Hepatocyte (in vitro differentiated cells): ENCODE data around the gene THAP3. TPM values are rescaled to one million over a fixed set of nuclear protein-coding genes. Genes with fewer than 3 reads are reported as not detected.

Experiments used
- DNase-seq: peaks from one replicate; pipeline ENCODE4 v3.0.0-alpha.2; 2016; ENCODE audit warnings: low spot score
- H2AFZ ChIP-seq: fragments of 200-600 bp; sonication (generic); 2 replicates; pipeline ENCODE4 v1.6.0; 2016; ENCODE audit warnings: antibody characterized with exemption, mild to moderate bottlenecking
- H3K27ac ChIP-seq: fragments of 200-600 bp; sonication (generic); 2 replicates; pipeline ENCODE4 v1.5.1; 2016; ENCODE audit warnings: mild to moderate bottlenecking
- H3K27me3 ChIP-seq: fragments of 200-600 bp; sonication (generic); 2 replicates; pipeline ENCODE4 v1.6.1; 2016
- H3K36me3 ChIP-seq: fragments of 200-600 bp; sonication (generic); replicated peaks from 2 replicates; pipeline ENCODE4 v1.5.1; 2016; ENCODE audit warnings: low read depth; ENCODE audit not compliant: insufficient read depth
- H3K4me1 ChIP-seq: fragments of 200-600 bp; sonication (generic); 2 replicates; pipeline ENCODE4 v1.5.1; 2016; ENCODE audit warnings: mild to moderate bottlenecking, moderate library complexity; ENCODE audit not compliant: insufficient read depth
- H3K4me2 ChIP-seq: fragments of 200-600 bp; sonication (generic); 2 replicates; pipeline ENCODE4 v1.6.0; 2016
- H3K4me3 ChIP-seq: fragments of 200-600 bp; sonication (generic); 2 replicates; pipeline ENCODE4 v1.5.1; 2016; ENCODE audit warnings: mild to moderate bottlenecking
- H3K79me2 ChIP-seq: fragments of 200-600 bp; sonication (generic); 2 replicates; pipeline ENCODE4 v1.6.0; 2017; ENCODE audit warnings: mild to moderate bottlenecking
- H3K9me2 ChIP-seq: fragments of 200-600 bp; sonication (generic); replicated peaks from 2 replicates; pipeline ENCODE4 v1.6.0; 2017; ENCODE audit warnings: mild to moderate bottlenecking; ENCODE audit not compliant: insufficient read depth
- H3K9me3 ChIP-seq: fragments of 200-600 bp; sonication (generic); 2 replicates; pipeline ENCODE4 v1.5.1; 2016; ENCODE audit warnings: low read depth, mild to moderate bottlenecking
- H4K20me1 ChIP-seq: fragments of 200-600 bp; sonication (generic); 2 replicates; pipeline ENCODE4 v1.6.0; 2016; ENCODE audit warnings: mild to moderate bottlenecking; ENCODE audit not compliant: insufficient read depth, poor library complexity, severe bottlenecking
- EZH2 ChIP-seq: fragments of 200-600 bp; sonication (generic); IDR thresholded peaks from 2 replicates; pipeline ENCODE4 v1.6.1; 2016; ENCODE audit warnings: antibody characterized with exemption, mild to moderate bottlenecking, borderline replicate concordance
- EZH2phosphoT487 ChIP-seq: fragments of 200-600 bp; sonication (generic); IDR thresholded peaks from one replicate; pipeline ENCODE4 v1.6.1; 2018; ENCODE audit warnings: antibody characterized with exemption, mild to moderate bottlenecking, low read depth, moderate library complexity; ENCODE audit not compliant: unreplicated experiment, severe bottlenecking
- WGBS: methylation state at CpG from one replicate; pipeline ENCODE4 v1.1.6; 2016; ENCODE audit warnings: low lambda C conversion rate; ENCODE audit errors: missing lambda C conversion rate; 5-methylcytosine and 5-hydroxymethylcytosine counted together
- polyA plus RNA-seq: library from polyadenylated mRNA; unstranded; fragments of >200 nt; fragmentation: Nextera tagmentation; extraction: Ambion mirVana; gene quantifications from 2 replicates; pipeline ENCODE4 v1.2.1, GENCODE V29; 2016
- total RNA-seq: library from RNA; depleted of rRNA; stranded (reverse); fragments of >200 nt; gene quantifications from 2 replicates; pipeline ENCODE4 v1.2.3, GENCODE V29; 2014
- TF ChIP-seq, protein P1 (sequence below): fragments of 200-600 bp; sonication (generic); IDR thresholded peaks from 2 replicates; pipeline ENCODE4 v1.5.1; 2016; ENCODE audit warnings: antibody characterized with exemption, mild to moderate bottlenecking; ENCODE audit not compliant: poor library complexity

THAP3 gene
- total and polyA plus RNA-seq, 2 experiments from 2014 or later = 13.0 to 26.5 TPM

DNA sequence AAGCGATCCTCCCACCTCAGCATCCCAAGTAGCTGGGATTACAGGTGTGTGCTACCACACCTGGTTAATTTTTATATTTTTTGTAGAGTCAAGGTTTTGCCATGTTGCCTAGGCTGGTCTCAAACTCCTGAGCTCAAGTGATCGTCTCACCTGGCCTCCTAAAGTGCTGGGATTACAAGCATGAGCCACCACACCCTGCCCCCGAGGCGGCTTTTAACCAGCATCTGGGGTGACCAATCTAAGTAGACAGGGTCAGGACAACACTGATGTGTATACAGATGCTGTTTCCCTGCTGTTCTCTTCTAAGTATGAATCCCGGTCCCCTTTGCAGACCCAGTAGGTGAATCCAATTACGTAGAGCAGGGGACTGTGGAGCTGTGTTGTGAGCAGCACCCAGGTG, 23.9 kb downstream of the THAP3 start:
- no peaks in the 10 kb centered on the region for H3K27me3 ChIP-seq
- TF ChIP-seq EZH2phosphoT487 (no peak), EZH2 (no peak)
- TF ChIP-seq, protein P1, sequence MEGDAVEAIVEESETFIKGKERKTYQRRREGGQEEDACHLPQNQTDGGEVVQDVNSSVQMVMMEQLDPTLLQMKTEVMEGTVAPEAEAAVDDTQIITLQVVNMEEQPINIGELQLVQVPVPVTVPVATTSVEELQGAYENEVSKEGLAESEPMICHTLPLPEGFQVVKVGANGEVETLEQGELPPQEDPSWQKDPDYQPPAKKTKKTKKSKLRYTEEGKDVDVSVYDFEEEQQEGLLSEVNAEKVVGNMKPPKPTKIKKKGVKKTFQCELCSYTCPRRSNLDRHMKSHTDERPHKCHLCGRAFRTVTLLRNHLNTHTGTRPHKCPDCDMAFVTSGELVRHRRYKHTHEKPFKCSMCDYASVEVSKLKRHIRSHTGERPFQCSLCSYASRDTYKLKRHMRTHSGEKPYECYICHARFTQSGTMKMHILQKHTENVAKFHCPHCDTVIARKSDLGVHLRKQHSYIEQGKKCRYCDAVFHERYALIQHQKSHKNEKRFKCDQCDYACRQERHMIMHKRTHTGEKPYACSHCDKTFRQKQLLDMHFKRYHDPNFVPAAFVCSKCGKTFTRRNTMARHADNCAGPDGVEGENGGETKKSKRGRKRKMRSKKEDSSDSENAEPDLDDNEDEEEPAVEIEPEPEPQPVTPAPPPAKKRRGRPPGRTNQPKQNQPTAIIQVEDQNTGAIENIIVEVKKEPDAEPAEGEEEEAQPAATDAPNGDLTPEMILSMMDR = no peak
- H3K4me3 ChIP-seq = no peak overlapping the region
- no peaks in the 10 kb centered on the region for H4K20me1 ChIP-seq
- no peaks in the 10 kb centered on the region for H3K9me2 ChIP-seq
- H3K4me2 ChIP-seq = no peak overlapping the region
- WGBS = 93% methylated on average over 6 of the region's 6 CpGs
- H2AFZ ChIP-seq = no peak overlapping the region
- no peaks in the 10 kb centered on the region for H3K36me3 ChIP-seq
- no peaks in the 10 kb centered on the region for H3K9me3 ChIP-seq
- no peaks in the 10 kb centered on the region for H3K79me2 ChIP-seq
- DNase-seq = no peak
- H3K4me1 ChIP-seq = no peaks in the 10 kb centered on the region
- H3K27ac ChIP-seq = no peak overlapping the region

DNA sequence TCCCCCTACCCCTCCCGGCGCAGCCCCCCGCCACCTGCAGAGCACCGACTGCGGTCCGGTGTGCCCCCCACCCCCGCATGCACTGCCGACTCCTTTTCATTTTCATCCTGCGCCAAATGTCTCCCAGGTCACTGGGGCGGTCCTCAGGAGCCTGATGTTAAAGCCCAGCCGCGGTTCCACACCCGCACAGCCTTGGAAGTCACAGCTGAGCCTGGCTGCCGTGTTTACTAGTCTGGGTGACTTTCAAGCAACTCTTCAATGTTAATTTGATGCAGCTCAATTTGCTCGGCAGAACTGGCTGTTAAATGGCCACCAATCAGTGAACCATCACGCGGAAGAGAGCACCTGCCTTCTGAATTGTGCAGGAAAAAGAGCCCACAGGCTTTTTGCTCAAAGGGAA, 27.2 kb downstream of the THAP3 start:
- DNase-seq = no peak
- H4K20me1 ChIP-seq = no peaks in the 10 kb centered on the region
- H3K79me2 ChIP-seq = no peaks in the 10 kb centered on the region
- H2AFZ ChIP-seq = no peak overlapping the region
- TF ChIP-seq EZH2phosphoT487 (no peak), EZH2 (no peak)
- TF ChIP-seq, protein P1 = no peak
- no peaks in the 10 kb centered on the region for H3K27me3 ChIP-seq
- WGBS = 97% methylated on average over 9 of the region's 17 CpGs
- no peak overlapping the region for H3K27ac ChIP-seq
- no peaks in the 10 kb centered on the region for H3K4me1 ChIP-seq
- no peaks in the 10 kb centered on the region for H3K9me2 ChIP-seq
- no peaks in the 10 kb centered on the region for H3K9me3 ChIP-seq
- no peaks in the 10 kb centered on the region for H3K36me3 ChIP-seq
- no peak overlapping the region for H3K4me2 ChIP-seq
- no peak overlapping the region for H3K4me3 ChIP-seq

DNA sequence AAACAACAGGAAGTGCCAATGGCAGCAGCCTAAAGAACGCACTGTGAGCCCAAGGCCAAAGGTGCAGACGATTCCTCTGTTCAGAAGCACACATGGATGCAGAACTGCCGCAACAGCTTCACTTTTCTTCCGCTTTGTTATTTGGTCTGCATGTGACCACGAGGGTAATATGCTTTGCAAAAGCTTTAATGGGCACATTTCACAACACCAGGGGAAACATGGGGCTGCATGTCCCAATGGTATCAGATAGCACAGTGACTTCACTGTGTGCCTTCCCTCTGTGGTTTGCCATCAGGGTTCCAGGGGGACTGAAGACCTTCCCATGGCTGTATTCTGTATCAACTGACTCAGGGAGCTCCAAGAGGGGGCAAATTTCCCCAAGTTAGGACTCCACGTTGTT, 28.3 kb downstream of the THAP3 start:
- Histone ChIP-seq H3K4me1 (no peaks in the 10 kb centered on the region), H3K4me2 (no peak overlapping the region), H3K4me3 (no peak overlapping the region), H3K36me3 (no peaks in the 10 kb centered on the region), H4K20me1 (no peaks in the 10 kb centered on the region), H3K27ac (no peak overlapping the region), H3K9me2 (no peaks in the 10 kb centered on the region), H3K79me2 (no peaks in the 10 kb centered on the region), H3K9me3 (no peaks in the 10 kb centered on the region), H3K27me3 (no peaks in the 10 kb centered on the region), H2AFZ (no peak overlapping the region)
- WGBS = 81% methylated on average over 6 of the region's 6 CpGs
- no peak for DNase-seq
- TF ChIP-seq EZH2phosphoT487 = no peak
- TF ChIP-seq, protein P1 = no peak
- TF ChIP-seq EZH2 = no peak
